ENCODE data around the gene STOML1. TPM values are rescaled to one million over a fixed set of nuclear protein-coding genes. Genes with fewer than 3 reads are reported as not detected.

Gene STOML1
- polyA plus RNA-seq, 2 of the 4 experiments (the other 2 are of a cell fraction), result 4.3 to 4.9 TPM

DNA sequence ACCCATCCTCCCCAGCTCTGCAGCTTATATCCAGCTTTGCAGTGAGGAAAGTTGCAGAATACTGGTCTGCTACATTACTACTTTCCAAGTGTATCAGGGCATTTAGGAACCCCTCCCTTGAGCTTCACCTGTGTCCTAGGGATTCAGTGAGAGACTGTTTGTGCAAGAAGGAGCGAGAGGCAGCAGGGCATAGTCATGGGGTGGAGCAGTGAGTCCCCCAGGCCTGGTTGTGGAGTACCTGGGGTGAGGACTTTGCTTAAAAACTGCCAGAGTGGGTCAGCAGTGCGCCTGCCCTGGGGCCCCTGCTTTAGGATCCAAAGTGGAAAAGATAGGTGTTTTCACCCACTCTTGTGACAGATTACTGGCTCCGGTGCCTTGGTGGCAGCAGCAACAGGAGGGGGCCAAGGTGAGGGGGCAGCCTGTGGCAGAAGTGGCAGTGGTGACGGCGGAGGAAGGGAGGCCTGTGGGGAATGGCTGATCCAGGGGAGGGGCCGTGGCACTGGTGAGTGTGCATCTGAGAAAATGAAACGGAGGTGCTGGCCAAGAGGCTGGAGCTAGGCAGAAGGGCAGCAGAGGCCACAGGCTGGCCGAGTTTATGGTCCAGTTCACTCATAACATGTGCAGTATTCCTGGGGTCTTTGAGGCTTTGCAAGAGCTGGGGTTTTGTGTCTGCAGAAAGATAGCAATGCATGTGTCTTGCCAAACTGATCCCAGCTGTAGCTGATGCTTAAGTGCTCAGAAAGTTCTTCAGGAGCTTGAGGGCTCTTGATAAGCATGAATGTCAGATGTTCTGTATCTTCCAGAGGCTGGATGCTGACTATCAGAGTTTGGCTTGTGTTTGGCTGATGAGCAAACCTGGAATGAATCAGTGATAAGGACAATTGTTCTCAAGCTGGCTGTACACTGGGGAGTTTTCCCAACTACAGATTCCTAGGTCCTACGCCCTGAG, 46.9 kb upstream of the STOML1 start:
- H3K4me2 ChIP-seq, result no peak overlapping the region
- DNase-seq (ENCODE audit: low read depth in 1 of 2, low spot score in 1 of 2) (no peak), ATAC-seq (no peak), FAIRE-seq (no peak)
- WGBS (ENCODE audit: missing lambda C conversion rate), result 66% methylated on average over 9 of the region's 9 CpGs
- H3K9me3 ChIP-seq, result no peaks in the 10 kb centered on the region
- POLR2A ChIA-PET, result no interaction called here
- H3K4me1 ChIP-seq, result peaks cover 7% of the 10 kb centered on the region; the same call in 1 of the 3 replicates
- peak overlapping the region in 1 of 2 experiments; percentile 18; a peak in 1 of 6 replicates for H3K27ac ChIP-seq
- CTCF ChIA-PET, result interaction anchor here (0.8 to 11.4 kb wide), 11 partner anchors 9 to 284 kb away, joined by 3 to 237 read pairs (median 15); no protein-coding TSS in a partner anchor
- TF ChIP-seq TP53 (CRISPR knock-in tag; IDR thresholded peaks at IDR 0.05), result no peak
- no peak overlapping the region for H3K4me3 ChIP-seq

DNA sequence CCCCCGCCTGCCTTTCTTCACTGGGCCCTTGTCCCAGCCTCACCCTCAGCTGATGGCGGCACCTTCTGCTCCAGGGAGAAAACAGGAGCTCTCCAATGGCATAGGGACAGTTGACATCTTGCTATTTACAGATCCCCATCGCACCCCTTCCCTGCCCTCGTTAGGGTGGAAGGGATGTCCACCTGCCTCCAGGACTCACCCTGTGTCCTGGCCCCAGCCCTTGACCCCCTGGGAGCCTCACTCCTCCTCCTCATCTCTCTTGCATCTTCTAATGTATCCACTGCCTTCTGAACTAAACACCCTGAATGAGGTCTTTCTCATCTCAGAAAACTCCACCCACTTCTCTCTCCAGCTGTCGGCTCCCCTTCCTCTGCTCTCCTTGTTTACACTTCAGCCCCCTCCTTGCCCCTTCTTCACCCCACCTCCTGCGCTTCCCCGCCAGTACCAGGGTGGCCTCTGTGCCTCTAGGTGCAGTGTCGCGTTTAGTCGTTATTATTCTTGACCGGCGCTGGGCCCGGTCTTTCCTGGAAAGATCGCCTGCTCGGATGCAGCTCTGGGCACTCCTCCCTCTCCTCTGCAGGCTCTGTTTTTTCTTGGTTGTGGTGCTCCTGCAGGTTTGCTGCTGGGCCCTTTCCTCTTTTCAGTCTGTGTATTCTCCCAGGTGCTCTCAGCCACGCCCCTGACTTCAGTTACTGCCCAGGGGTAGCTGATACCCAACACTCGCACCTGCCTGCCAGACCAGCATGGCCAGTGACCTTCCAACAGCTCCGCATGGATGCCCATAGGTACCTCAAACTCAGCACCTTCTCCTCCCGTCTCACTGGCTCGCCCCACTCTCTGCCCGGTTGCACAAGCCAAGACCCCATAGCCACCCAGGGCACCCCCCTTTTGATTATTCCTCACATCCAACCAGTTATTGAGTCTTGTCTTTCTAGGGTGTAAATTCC, 45.3 kb upstream of the STOML1 start:
- FAIRE-seq, result no peak
- ATAC-seq, result no peak
- CTCF ChIA-PET, result interaction anchor here (0.8 to 11.4 kb wide), 22 partner anchors 10 to 286 kb away, joined by 3 to 237 read pairs (median 6); partner anchors contain the start of gene PML

DNA sequence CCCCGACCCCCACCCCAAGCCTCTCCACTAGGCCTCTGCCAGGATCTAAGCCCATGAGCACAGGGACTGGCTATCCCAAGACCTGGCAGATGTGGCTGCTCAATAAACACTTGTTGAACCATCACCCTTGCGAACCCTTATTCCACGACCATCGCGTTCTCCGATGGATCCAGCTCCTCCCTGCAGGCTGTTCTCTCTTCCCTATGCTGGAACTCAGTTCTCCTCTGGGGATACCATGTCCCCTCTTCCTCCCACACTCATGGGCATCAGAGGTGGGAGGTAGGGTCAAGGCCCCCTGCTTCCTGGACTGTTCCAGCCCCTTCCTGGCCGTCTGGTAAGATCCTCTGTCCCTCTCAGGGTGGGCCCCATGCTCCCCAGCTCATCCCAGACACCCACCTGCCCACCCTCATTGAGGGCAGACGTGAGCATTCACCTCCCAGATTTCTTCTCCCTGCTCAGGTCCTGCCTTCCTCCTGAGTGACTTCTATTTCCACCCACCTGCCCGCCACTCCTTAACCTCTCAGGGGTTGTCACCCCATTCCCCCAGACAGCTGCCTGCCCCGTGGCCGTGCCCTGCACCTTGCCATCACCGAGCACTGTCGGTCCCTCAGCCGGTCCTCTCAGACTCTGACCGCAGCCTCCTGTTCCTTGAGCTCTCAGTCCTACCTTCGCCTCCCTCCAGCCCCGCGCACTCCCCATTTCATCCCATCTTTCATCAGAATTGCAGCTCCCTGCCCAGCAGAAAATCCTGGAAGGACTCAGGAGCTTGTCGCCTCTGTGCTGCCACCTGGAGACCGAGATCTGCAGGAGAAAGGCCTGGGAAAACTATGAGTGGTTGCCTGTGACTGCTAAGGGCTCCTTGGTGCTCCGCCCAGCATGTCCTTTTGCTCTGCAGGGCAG, 44.4 kb upstream of the STOML1 start:
- POLR2A ChIA-PET, result interaction anchor here (1.2 kb wide), 1 partner anchor 64 kb away, joined by 5 read pairs; no protein-coding TSS in a partner anchor
- Histone ChIP-seq H3K27ac (no peak overlapping the region), H3K4me1 (peaks cover 7% of the 10 kb centered on the region; the same call in 1 of the 3 replicates), H3K4me2 (no peak overlapping the region), H3K9me3 (no peaks in the 10 kb centered on the region), H3K4me3 (no peak overlapping the region)
- WGBS (ENCODE audit: missing lambda C conversion rate), result 70% methylated on average over 17 of the region's 21 CpGs
- peak; percentile 75 to 88; a peak in 5 of 6 replicates for ATAC-seq
- CTCF ChIA-PET, result interaction anchor here (0.6 to 11.4 kb wide), 25 partner anchors 9 to 286 kb away, joined by 3 to 237 read pairs (median 5); partner anchors contain the start of gene PML
- DNase-seq (ENCODE audit: low read depth in 1 of 2, low spot score in 1 of 2), result peak; percentile 57 to 60
- TF ChIP-seq, protein P1, sequence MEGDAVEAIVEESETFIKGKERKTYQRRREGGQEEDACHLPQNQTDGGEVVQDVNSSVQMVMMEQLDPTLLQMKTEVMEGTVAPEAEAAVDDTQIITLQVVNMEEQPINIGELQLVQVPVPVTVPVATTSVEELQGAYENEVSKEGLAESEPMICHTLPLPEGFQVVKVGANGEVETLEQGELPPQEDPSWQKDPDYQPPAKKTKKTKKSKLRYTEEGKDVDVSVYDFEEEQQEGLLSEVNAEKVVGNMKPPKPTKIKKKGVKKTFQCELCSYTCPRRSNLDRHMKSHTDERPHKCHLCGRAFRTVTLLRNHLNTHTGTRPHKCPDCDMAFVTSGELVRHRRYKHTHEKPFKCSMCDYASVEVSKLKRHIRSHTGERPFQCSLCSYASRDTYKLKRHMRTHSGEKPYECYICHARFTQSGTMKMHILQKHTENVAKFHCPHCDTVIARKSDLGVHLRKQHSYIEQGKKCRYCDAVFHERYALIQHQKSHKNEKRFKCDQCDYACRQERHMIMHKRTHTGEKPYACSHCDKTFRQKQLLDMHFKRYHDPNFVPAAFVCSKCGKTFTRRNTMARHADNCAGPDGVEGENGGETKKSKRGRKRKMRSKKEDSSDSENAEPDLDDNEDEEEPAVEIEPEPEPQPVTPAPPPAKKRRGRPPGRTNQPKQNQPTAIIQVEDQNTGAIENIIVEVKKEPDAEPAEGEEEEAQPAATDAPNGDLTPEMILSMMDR (IDR thresholded peaks at IDR 0.05), result peak; percentile 46
- no peak for TF ChIP-seq TP53 (CRISPR knock-in tag; IDR thresholded peaks at IDR 0.05)
- peak; percentile 59 for TF ChIP-seq SMC3 (IDR thresholded peaks at IDR 0.05)
- peak; percentile 42 to 46; a peak in 3 of 5 replicates for TF ChIP-seq RAD21 (conservative IDR thresholded peaks at IDR 0.05 in 1 of 2, IDR thresholded peaks at IDR 0.05 in 1 of 2)
- no peak for TF ChIP-seq RFX5 (IDR thresholded peaks at IDR 0.05)
- no peak for FAIRE-seq

More for the DNA sequence above, 45.3 kb upstream of the STOML1 start:
- 89% methylated on average over 21 of the region's 21 CpGs for WGBS (ENCODE audit: missing lambda C conversion rate)
- peaks cover 7% of the 10 kb centered on the region; the same call in 1 of the 3 replicates for H3K4me1 ChIP-seq
- TF ChIP-seq MYC (IDR thresholded peaks at IDR 0.05; ENCODE audit: borderline replicate concordance, low read length), result no peak
- no peak for TF ChIP-seq CBX8 (IDR thresholded peaks at IDR 0.05)
- TF ChIP-seq CEBPB (IDR thresholded peaks at IDR 0.05), result no peak
- TF ChIP-seq EHMT2 (IDR thresholded peaks at IDR 0.05; ENCODE audit: low read depth), result no peak
- TF ChIP-seq ESRRA (IDR thresholded peaks at IDR 0.05; ENCODE audit: borderline replicate concordance, low read length), result no peak
- TF ChIP-seq JUN (IDR thresholded peaks at IDR 0.05), result no peak
- TF ChIP-seq TP53 (CRISPR knock-in tag; IDR thresholded peaks at IDR 0.05), result no peak
- TF ChIP-seq PHF8 (IDR thresholded peaks at IDR 0.05; ENCODE audit: borderline replicate concordance, low read depth), result no peak
- TF ChIP-seq GATA3 (IDR thresholded peaks at IDR 0.05; ENCODE audit: borderline replicate concordance), result no peak
- TF ChIP-seq POLR2AphosphoS2 (conservative IDR thresholded peaks at IDR 0.05; ENCODE audit: low read length), result no peak
- TF ChIP-seq RCOR1 (IDR thresholded peaks at IDR 0.05; ENCODE audit: low read depth, low read length), result no peak
- no peak for TF ChIP-seq EP300 (IDR thresholded peaks at IDR 0.05)
- TF ChIP-seq RAD21 (conservative IDR thresholded peaks at IDR 0.05 in 1 of 2, IDR thresholded peaks at IDR 0.05 in 1 of 2), result no peak
- TF ChIP-seq JUNB (IDR thresholded peaks at IDR 0.05), result no peak
- TF ChIP-seq FOSL2 (IDR thresholded peaks at IDR 0.05), result no peak
- no peak for TF ChIP-seq FOSL2 (CRISPR knock-in tag; IDR thresholded peaks at IDR 0.05)
- H3K9me3 ChIP-seq, result no peaks in the 10 kb centered on the region
- no peak overlapping the region for H3K27ac ChIP-seq
- no peak overlapping the region for H3K4me3 ChIP-seq
- POLR2A ChIA-PET, result interaction anchor here (1.2 kb wide), 1 partner anchor 64 kb away, joined by 5 read pairs; no protein-coding TSS in a partner anchor
- no peak for DNase-seq (ENCODE audit: low read depth in 1 of 2, low spot score in 1 of 2)
- H3K4me2 ChIP-seq, result no peak overlapping the region
